Nephron progenitor cell (in vitro differentiated cells): ENCODE results near the gene ABL1.
A peak's percentile ranks its signal among the peaks of the same experiment; 100 is the strongest.

Experiments
- DNase-seq: peaks from one replicate; pipeline ENCODE4 v3.0.0; 2021
- H3K27ac Mint-ChIP-seq: 2 replicates; pipeline ENCODE4 v1.8.0; 2021; ENCODE audit warnings: mild to moderate bottlenecking, moderate library complexity, mixed read lengths
- H3K27me3 Mint-ChIP-seq: 2 replicates; pipeline ENCODE4 v1.8.0; 2021; ENCODE audit warnings: mild to moderate bottlenecking, low read depth, mixed read lengths; ENCODE audit not compliant: poor library complexity
- H3K36me3 Mint-ChIP-seq: 2 replicates; pipeline ENCODE4 v1.8.0; 2021; ENCODE audit warnings: low read depth, mixed read lengths
- H3K4me1 Mint-ChIP-seq: 2 replicates; pipeline ENCODE4 v1.8.0; 2021; ENCODE audit warnings: mixed read lengths
- H3K4me3 Mint-ChIP-seq: 2 replicates; pipeline ENCODE4 v1.8.0; 2021; ENCODE audit warnings: mild to moderate bottlenecking, moderate library complexity, mixed read lengths
- H3K9me3 Mint-ChIP-seq: 2 replicates; pipeline ENCODE4 v1.8.0; 2021; ENCODE audit warnings: mild to moderate bottlenecking, moderate library complexity, mixed read lengths
- TF ChIP-seq, protein P1 (sequence below): fragments of 200-600 bp; sonication (generic); IDR thresholded peaks from 2 replicates; pipeline ENCODE4 v1.5.0; 2021; ENCODE audit warnings: antibody characterized with exemption

The ABL1 gene

DNA sequence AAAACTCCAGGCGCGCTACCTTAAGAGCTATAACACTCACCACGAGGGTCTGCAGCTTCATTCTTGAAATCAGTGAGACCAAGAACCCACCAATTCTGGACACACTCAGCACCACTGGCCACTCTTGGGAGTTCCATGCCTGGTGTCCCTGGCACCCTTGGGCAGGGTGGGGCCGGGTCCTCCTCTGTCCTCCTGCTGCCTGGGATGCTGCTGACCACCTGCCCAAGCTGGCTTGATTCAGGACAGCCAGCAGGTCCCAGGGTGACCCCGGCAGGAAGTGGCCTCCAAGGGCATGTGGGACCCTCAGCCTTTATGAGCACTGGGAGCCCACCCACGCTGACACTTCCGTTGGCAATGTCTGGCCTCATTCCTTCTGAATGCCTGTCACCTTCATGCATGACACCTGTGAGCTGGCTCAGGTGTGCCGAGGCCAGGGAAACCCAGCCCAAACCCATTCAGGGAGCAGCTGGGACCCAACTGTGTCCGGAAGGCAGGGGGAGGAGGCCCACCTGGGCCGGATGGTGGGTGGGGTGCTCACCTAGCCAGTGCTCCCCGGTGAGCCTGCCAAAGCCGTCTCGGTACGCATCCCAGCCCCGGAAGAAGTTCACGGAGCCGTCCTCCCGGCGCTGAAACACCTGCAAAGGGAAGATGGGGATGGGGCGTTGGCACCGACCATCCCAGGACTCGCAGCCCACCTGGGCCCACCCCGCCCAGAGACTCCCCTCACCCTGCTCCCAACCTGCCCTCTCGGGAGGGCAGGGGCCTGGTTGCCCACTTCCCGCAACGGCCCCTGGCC, 76.4 kb downstream of the ABL1 start:
- TF ChIP-seq, protein P1, sequence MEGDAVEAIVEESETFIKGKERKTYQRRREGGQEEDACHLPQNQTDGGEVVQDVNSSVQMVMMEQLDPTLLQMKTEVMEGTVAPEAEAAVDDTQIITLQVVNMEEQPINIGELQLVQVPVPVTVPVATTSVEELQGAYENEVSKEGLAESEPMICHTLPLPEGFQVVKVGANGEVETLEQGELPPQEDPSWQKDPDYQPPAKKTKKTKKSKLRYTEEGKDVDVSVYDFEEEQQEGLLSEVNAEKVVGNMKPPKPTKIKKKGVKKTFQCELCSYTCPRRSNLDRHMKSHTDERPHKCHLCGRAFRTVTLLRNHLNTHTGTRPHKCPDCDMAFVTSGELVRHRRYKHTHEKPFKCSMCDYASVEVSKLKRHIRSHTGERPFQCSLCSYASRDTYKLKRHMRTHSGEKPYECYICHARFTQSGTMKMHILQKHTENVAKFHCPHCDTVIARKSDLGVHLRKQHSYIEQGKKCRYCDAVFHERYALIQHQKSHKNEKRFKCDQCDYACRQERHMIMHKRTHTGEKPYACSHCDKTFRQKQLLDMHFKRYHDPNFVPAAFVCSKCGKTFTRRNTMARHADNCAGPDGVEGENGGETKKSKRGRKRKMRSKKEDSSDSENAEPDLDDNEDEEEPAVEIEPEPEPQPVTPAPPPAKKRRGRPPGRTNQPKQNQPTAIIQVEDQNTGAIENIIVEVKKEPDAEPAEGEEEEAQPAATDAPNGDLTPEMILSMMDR: no peak
- Mint-ChIP-seq H3K4me1 (peaks cover 28% of the 10 kb centered on the region), H3K27me3 (no peaks in the 10 kb centered on the region), H3K36me3 (no peaks in the 10 kb centered on the region), H3K4me3 (no peak overlapping the region), H3K9me3 (no peaks in the 10 kb centered on the region), H3K27ac (peak overlapping the region; percentile 83)
- DNase-seq: no peak

DNA sequence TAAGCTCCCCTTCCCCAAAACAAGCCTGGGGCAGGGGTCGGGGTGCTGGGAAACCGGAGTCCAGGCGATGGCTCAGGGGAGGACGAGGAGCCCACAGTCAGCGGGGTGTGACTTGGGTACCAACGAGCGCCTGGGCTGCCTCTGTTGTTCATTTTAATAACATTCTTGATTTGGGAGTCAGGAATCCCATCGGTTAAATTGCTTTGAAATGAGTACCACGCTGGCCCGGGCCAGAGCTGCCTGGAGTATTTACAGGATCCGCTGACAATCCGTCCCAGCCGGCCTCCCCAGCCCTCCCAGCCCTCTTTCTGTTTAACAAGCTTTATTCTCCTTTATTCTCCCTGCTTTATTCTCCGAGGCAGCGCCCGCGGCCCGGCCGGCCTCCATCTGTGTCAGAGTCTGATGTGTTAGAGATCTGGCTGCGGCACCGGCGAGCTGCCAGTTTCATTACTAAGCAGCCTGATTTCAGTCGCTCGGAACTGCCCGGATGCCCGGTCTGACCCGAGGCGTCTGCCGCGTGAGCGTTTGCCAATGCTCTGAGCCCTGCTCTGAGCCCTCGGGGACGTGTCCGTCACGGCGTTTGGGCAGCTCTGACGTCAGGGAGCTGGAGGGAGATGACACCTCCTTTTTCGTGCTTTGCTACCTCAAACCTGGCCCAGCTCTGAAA, 78.0 kb downstream of the ABL1 start:
- TF ChIP-seq, protein P1: no peak
- Mint-ChIP-seq H3K4me1 (peaks cover 22% of the 10 kb centered on the region), H3K4me3 (no peak overlapping the region), H3K27ac (no peak overlapping the region), H3K9me3 (no peaks in the 10 kb centered on the region), H3K27me3 (no peaks in the 10 kb centered on the region), H3K36me3 (no peaks in the 10 kb centered on the region)
- DNase-seq: no peak

DNA sequence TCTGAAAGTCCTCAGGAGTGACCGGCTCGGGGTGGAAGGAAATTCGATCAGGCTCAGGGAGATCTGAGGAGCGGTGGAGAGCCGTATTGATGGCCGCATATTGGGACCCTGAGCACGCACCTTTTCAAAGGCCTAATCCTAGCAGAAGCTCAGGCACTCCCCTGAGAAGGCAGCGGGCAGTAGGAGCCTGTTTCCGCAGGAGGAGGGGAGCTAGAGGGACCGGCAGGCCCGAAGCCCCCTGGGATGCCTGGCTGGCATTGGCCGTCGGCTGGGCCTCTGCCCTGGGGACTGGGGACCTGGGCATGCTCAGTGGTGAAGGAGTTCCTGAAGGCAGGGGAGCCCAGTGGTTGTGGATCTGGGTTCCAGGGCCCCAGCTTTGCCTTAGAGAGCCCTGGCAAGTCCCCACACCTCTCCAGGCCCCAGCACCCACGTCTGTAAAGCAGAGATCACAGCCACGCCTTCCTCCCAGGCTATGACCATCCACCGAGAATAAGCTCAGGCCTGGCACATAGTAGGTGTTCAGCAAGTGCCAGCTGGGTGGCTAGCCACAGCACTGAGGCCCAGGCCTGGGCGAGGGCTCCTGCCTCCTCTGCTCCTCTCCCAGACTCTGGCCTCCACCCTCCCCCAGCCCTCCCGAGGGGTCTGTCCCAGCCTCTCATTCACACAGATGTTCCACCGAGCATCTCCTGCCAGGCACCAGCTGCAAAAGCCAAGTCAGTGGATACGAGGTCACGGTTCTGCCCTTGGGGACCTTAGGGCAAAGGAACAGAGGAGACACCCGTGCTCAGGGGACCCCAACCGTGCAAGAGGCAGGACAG, 78.8 kb downstream of the ABL1 start:
- H3K9me3 Mint-ChIP-seq: no peaks in the 10 kb centered on the region
- TF ChIP-seq, protein P1: no peak
- no peak for DNase-seq
- H3K36me3 Mint-ChIP-seq: no peaks in the 10 kb centered on the region
- H3K4me1 Mint-ChIP-seq: peaks cover 21% of the 10 kb centered on the region
- H3K27ac Mint-ChIP-seq: no peak overlapping the region
- no peaks in the 10 kb centered on the region for H3K27me3 Mint-ChIP-seq
- no peak overlapping the region for H3K4me3 Mint-ChIP-seq

DNA sequence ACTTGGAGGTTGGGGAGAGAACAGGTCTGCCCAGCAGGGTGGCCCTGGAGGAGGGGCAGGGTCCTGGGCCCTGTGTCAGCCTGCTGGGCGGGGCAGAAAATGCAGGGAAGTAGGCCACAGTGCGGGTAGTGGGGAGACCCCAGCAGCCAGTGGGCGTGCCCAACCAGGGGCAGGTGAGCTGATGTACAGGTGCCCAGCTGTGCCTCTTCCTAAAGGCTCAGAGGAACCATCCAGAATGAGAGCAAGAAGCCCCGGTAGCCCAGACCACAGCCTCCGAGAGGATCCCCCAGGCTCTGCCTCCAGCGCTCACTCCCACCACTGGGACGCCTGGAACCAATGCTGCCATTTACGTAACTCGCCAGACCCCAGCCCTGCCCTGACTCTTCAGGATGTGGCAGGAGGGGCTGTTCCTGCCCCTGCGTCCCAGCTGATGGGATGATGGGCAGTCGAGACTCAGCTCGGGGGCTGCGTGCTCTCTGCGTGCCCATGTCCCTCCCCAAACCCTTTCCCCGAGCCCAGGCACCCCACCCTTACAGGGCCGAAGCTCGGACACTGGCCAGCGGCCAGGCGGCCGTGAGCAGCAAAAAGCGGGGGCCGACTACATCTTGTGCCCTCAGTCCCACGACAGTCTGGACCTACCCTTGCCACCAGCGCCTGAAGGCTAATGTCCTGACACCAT, 79.5 kb downstream of the ABL1 start:
- Mint-ChIP-seq H3K9me3 (no peaks in the 10 kb centered on the region), H3K36me3 (no peaks in the 10 kb centered on the region), H3K27ac (no peak overlapping the region), H3K27me3 (no peaks in the 10 kb centered on the region), H3K4me1 (peaks cover 24% of the 10 kb centered on the region), H3K4me3 (no peak overlapping the region)
- TF ChIP-seq, protein P1: no peak
- DNase-seq: no peak

DNA sequence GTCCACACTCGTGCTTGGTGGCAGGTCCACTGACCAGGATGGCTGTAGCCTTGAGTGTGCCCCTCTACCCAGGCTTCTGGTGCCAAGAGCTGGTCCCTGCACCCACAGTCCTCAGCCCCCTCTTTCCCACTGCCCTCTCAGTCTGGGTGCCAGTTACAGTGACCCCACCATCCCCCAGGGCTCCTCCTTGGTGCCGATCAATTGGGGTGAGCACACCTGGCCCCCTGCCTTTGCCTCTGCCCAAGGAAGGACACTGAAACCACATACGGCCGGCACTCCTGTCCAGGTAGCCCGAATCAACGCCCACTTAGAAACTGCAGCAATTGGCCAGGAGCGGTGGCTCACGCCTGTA, 80.0 kb downstream of the ABL1 start:
- H3K9me3 Mint-ChIP-seq: no peaks in the 10 kb centered on the region
- H3K36me3 Mint-ChIP-seq: no peaks in the 10 kb centered on the region
- no peak overlapping the region for H3K27ac Mint-ChIP-seq
- no peak overlapping the region for H3K4me3 Mint-ChIP-seq
- TF ChIP-seq, protein P1: no peak
- no peaks in the 10 kb centered on the region for H3K27me3 Mint-ChIP-seq
- DNase-seq: no peak
- H3K4me1 Mint-ChIP-seq: peaks cover 25% of the 10 kb centered on the region
